Measurements from ENCODE around the gene TUBA3D. TPM values are rescaled to one million over a fixed set of nuclear protein-coding genes. Genes with fewer than 3 reads are reported as not detected.
"Not testable (repeated sequence)": the region's sequence is repeated elsewhere in the genome, so short reads cannot be mapped to it uniquely, and the experiment has no call there.

The TUBA3D gene
- total RNA-seq, 5 donors from 2014 or later (not counting 1 experiment from before 2014, with no cell fraction given): not detected

DNA sequence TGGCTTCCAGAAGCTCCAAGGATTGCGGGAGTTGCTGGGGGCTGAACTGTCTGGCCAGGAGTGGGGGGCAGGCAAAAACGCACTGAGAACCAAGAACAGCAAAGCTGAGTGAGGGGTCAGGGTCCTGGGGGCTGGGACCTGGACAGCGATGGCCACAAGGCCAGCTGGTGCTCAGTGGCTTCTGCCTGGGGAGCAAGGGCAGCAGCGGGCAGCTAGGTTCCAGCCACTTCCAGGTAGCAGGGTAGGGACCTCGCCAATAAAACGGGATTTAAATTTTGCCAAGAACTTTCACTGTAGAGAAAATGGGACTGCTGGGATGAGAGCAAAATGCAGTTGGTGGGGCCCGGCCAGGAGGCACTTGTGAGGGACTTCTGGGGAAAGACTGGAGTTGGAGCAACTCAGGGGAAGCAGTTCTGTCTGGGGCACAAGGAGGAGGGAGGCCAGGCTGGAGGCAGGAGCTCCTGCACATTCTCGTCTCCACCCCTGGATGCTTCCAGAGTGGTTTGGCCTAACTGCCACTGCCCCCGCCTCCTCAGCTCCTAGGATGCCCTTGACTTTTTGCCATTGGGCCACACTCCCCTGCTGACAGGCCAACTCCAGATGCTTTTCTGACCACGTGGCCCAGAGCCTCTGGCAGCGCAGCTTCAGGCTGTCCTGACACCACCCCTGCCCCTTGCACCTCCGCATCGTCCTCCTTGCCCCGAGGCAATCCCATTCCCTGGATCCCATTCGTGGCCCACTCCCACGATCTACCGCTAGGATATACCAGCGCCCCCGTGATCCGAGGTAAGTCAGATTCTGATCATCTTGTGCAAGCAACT, 46.3 kb downstream of the TUBA3D start:
- ChIA-PET CTCF (no interaction called here), POLR2A (no interaction called here)
- H3K27me3 ChIP-seq (replicated peaks in 1 of 2; ENCODE audit: control insufficient read depth in 2 of 2, extremely low read depth in 1 of 2, insufficient read depth in 2 of 2, low read length in 1 of 2): no peaks in the 10 kb centered on the region
- H3K27ac ChIP-seq (ENCODE audit: low read length): no peak overlapping the region
- no peak overlapping the region for H3K4me3 ChIP-seq (ENCODE audit: control insufficient read depth in 1 of 2, extremely low read depth in 1 of 2, low read length in 1 of 2)
- no peaks in the 10 kb centered on the region for H3K9me3 ChIP-seq
- WGBS (ENCODE audit: insufficient coverage): 90% methylated on average over 13 of the region's 20 CpGs
- H3K4me1 ChIP-seq (ENCODE audit: control insufficient read depth in 1 of 2, extremely low read depth in 1 of 2, insufficient read depth in 2 of 2, low read length in 2 of 2): peaks cover 0 to 1% of the 10 kb centered on the region in 2 experiments
- no peaks in the 10 kb centered on the region for H3K9me3 Mint-ChIP-seq
- peaks cover 10 to 12% of the 10 kb centered on the region in 2 donors for H3K36me3 ChIP-seq (ENCODE audit: control insufficient read depth in 2 of 2, extremely low read depth in 1 of 2, insufficient read depth in 1 of 2, low read length in 1 of 2)
- H3K36me3 Mint-ChIP-seq: peaks cover 3% of the 10 kb centered on the region
- DNase-seq (peak in 1 of 35 experiments; percentile 16), ATAC-seq (replicated peaks in 1 of 4) (no peak)
- H3K27ac Mint-ChIP-seq: no peak overlapping the region
- peaks cover 0 to 2% (median under 1%) of the 10 kb centered on the region in 3 donors for H3K4me1 Mint-ChIP-seq
- no peaks in the 10 kb centered on the region for H3K27me3 Mint-ChIP-seq
- no peak overlapping the region for H3K4me3 Mint-ChIP-seq

DNA sequence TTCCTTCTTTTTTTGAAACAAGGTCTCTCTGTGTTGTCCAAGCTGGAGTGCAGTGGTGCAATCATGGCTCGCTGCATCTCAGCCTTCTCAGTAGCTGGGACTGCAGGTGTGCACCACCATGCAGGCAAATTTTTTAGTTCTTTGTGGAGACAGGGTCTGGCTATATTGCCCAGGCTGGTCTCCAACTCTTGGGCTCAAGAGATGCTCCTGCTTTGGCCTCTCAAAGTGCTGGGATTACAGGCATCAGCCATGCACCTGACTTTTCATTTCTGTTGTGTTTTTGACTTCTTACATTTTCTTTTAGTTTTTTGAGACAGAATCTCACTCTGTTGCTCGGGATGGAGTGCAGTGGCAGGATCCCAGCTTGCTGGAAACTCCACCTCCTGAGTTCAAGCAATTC, 49.3 kb downstream of the TUBA3D start:
- CTCF ChIA-PET: interaction anchor here (0.6 kb wide), 2 partner anchors 20 to 1192 kb away, joined by 3 read pairs; no protein-coding TSS in a partner anchor
- H3K27ac ChIP-seq (ENCODE audit: low read length): not testable (repeated sequence)
- 88% methylated on average over 1 of the region's 2 CpGs for WGBS (ENCODE audit: insufficient coverage)

DNA sequence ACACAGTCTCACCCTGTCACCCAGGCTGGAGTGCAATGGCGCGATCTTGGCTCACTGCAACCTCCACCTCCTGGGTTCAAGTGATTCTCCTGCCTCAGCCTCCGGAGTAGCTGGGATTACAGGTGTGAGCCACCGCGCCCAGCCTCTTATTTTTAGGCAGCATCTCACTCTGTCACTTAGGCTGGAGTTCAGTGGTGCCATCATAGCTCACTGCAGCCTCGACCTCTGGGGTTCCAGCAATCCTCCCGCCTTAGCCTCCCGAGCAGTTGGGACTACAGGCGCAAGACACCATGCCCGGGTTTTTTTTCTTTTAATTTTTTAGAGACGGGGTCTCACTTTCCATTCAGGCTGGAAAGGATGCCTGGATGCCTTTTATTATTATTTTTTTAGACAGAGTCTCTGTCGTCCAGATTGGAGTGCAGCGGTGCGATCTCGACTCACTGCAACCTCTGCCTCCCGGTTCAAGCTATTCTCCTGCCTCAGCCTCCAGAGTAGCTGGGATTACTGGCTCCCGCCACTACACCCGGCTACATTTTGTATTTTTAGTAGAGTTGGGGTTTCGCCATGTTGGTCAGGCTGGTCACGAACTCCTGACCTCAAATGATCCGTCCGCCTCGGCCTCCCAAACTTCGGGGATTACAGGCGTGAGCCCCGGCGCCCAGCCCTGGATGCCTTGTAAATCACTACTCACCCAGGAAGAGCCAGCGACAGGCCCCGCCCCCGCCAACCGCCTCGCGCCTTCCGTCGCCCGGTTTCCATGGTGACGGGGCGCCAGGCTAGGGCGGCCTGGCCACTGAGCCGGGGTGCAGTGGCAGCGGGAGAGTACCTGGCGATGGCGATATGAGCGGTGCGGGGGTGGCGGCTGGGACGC, 51.4 kb downstream of the TUBA3D start, which contains the start of gene CCDC74A:
TSS of gene CCDC74A (plus strand) at position 758 of the 871 bp plus-strand sequence. CDS start at position 841, 83 bp downstream.
- H3K9me3 Mint-ChIP-seq; H3K27me3 Mint-ChIP-seq; H3K27me3 ChIP-seq (replicated peaks in 1 of 2; ENCODE audit: control insufficient read depth in 2 of 2, extremely low read depth in 1 of 2, insufficient read depth in 2 of 2, low read length in 1 of 2); H3K9me3 ChIP-seq; H3K27ac ChIP-seq (ENCODE audit: low read length); H3K36me3 Mint-ChIP-seq; POLR2A ChIA-PET; H3K36me3 ChIP-seq (ENCODE audit: control insufficient read depth in 2 of 2, extremely low read depth in 1 of 2, insufficient read depth in 1 of 2, low read length in 1 of 2): not testable (repeated sequence)
- 18% methylated on average over 12 of the region's 47 CpGs for WGBS (ENCODE audit: insufficient coverage)
- CTCF ChIA-PET: interaction anchor here in 1 of 2 donors (0.6 kb wide), 1 partner anchor 396 kb away, joined by 3 read pairs; no protein-coding TSS in a partner anchor
- Mint-ChIP-seq H3K27ac (peak within 1 kb of the TSS; percentile 71 to 81), H3K4me1 (peaks cover 6 to 16% (median 13%) of the 10 kb centered on the region in 3 donors), H3K4me3 (peak within 1 kb of the TSS; percentile 80 to 91 (median 83))
- Histone ChIP-seq H3K4me1 (ENCODE audit: control insufficient read depth in 1 of 2, extremely low read depth in 1 of 2, insufficient read depth in 2 of 2, low read length in 2 of 2) (peaks cover 0 to 23% of the 10 kb centered on the region in 2 experiments), H3K4me3 (ENCODE audit: control insufficient read depth in 1 of 2, extremely low read depth in 1 of 2, low read length in 1 of 2) (peak within 1 kb of the TSS; percentile 17 to 40)
- DNase-seq: peak; percentile 62 to 86 (median 76)
- peak; percentile 90 to 92 (median 90) for ATAC-seq (replicated peaks in 1 of 4)

More for the DNA sequence above, 49.3 kb downstream of the TUBA3D start:
- H3K9me3 Mint-ChIP-seq; POLR2A ChIA-PET; H3K9me3 ChIP-seq; H3K4me3 Mint-ChIP-seq; H3K36me3 ChIP-seq (ENCODE audit: control insufficient read depth in 2 of 2, extremely low read depth in 1 of 2, insufficient read depth in 1 of 2, low read length in 1 of 2); H3K36me3 Mint-ChIP-seq; ATAC-seq (replicated peaks in 1 of 4); DNase-seq; H3K27me3 ChIP-seq (replicated peaks in 1 of 2; ENCODE audit: control insufficient read depth in 2 of 2, extremely low read depth in 1 of 2, insufficient read depth in 2 of 2, low read length in 1 of 2); H3K4me3 ChIP-seq (ENCODE audit: control insufficient read depth in 1 of 2, extremely low read depth in 1 of 2, low read length in 1 of 2); H3K27me3 Mint-ChIP-seq; H3K27ac Mint-ChIP-seq: not testable (repeated sequence)
- peaks cover 6 to 16% (median 13%) of the 10 kb centered on the region in 3 donors for H3K4me1 Mint-ChIP-seq
- H3K4me1 ChIP-seq (ENCODE audit: control insufficient read depth in 1 of 2, extremely low read depth in 1 of 2, insufficient read depth in 2 of 2, low read length in 2 of 2): peaks cover 0 to 23% of the 10 kb centered on the region in 2 experiments

DNA sequence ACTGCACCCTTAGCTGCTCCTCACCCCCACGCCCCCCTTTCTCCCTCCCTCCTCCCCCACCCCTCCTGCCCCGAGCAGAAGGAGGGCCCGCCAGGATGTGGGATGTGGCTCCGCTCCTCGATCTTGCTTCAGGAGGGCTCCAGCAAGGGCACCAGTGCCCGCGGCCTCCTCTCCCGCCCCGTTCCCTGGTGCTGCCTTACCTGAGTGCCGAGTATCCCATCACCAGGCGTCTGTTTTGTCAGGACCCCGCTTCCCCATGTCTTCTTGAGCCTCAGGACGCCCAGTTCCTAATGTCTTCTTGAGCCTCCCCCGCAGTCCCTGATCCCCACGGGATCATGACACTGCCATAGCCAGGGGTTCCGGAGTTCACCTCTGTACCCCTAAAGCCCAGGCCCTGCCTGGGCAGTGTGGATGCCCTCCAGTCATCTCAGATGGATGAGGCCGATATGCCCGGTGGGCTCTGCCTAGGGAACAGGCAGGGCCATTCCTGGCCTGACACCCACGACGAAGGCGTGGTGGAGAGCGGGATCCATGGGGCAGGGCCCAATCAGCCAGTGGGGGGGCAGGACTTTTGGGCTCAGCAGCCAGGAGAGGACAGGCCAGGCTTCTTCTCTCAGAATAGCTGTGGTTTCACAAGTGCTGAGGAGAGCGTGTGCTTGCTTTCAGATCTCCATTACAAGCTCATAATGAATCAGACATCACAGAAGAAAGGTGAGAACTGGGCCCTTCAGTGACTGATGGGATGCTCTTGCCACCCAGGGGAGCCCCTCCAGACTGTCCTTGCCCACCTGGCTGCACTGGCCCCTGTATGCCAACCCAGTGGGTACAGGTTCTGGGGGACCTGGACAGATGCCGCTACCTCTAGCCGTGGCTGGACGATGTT, 53.3 kb downstream of the TUBA3D start:
- H3K36me3 ChIP-seq (ENCODE audit: control insufficient read depth in 2 of 2, extremely low read depth in 1 of 2, insufficient read depth in 1 of 2, low read length in 1 of 2); H3K27me3 Mint-ChIP-seq; POLR2A ChIA-PET; H3K4me3 ChIP-seq (ENCODE audit: control insufficient read depth in 1 of 2, extremely low read depth in 1 of 2, low read length in 1 of 2); H3K9me3 Mint-ChIP-seq; H3K36me3 Mint-ChIP-seq; H3K27ac ChIP-seq (ENCODE audit: low read length); H3K27me3 ChIP-seq (replicated peaks in 1 of 2; ENCODE audit: control insufficient read depth in 2 of 2, extremely low read depth in 1 of 2, insufficient read depth in 2 of 2, low read length in 1 of 2); H3K9me3 ChIP-seq: not testable (repeated sequence)
- DNase-seq (peak in 2 of 35 experiments; percentile 2 to 17), ATAC-seq (replicated peaks in 1 of 4) (peak in 1 of 4 experiments; percentile 6)
- H3K4me1 Mint-ChIP-seq: peaks cover 6 to 16% (median 13%) of the 10 kb centered on the region in 3 donors
- CTCF ChIA-PET: interaction anchor here in 1 of 2 donors (1.6 kb wide), 1 partner anchor 36 kb away, joined by 3 read pairs; no protein-coding TSS in a partner anchor
- H3K4me3 Mint-ChIP-seq: peak overlapping the region; percentile 58 to 91 (median 61)
- peak overlapping the region in 1 of 2 donors; percentile 31 for H3K27ac Mint-ChIP-seq
- peaks cover 0 to 23% of the 10 kb centered on the region in 2 experiments for H3K4me1 ChIP-seq (ENCODE audit: control insufficient read depth in 1 of 2, extremely low read depth in 1 of 2, insufficient read depth in 2 of 2, low read length in 2 of 2)
- 84% methylated on average over 15 of the region's 26 CpGs for WGBS (ENCODE audit: insufficient coverage)

DNA sequence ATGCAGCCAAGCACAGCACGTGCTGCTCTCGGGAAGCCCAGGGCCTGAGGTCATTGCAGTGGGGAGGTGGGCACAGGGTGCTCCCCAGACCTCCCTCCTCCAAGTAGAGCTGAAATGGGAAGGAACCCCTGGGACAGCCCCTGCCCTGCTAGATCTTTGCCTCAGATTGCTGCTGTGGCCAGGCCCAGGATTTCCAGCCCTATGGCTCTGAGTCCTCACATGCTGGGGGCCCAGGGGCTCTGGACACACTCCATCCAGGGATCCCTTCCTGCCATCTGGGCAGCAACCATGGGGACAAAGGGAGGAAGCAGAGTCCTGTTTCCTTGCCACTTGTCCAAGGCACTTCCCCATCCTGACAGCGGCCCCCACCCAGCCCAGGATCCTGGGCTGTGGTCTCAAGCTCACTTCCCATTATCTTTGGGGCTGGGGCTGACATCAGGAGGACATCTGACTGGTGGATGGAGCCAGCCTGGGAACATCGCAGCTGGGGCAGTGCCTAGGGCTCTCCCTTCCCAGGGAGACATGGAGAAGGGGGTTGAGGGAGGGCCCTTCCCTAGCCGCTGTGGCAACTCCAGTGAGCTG, 54.0 kb downstream of the TUBA3D start:
- DNase-seq; POLR2A ChIA-PET; ATAC-seq (replicated peaks in 1 of 4); H3K4me3 ChIP-seq (ENCODE audit: control insufficient read depth in 1 of 2, extremely low read depth in 1 of 2, low read length in 1 of 2); H3K27ac ChIP-seq (ENCODE audit: low read length); H3K36me3 ChIP-seq (ENCODE audit: control insufficient read depth in 2 of 2, extremely low read depth in 1 of 2, insufficient read depth in 1 of 2, low read length in 1 of 2); H3K9me3 ChIP-seq; H3K36me3 Mint-ChIP-seq; H3K9me3 Mint-ChIP-seq; H3K27me3 ChIP-seq (replicated peaks in 1 of 2; ENCODE audit: control insufficient read depth in 2 of 2, extremely low read depth in 1 of 2, insufficient read depth in 2 of 2, low read length in 1 of 2); H3K27ac Mint-ChIP-seq; H3K27me3 Mint-ChIP-seq: not testable (repeated sequence)
- CTCF ChIA-PET: interaction anchor here in 1 of 2 donors (1.6 kb wide), 1 partner anchor 37 kb away, joined by 3 read pairs; no protein-coding TSS in a partner anchor
- Mint-ChIP-seq H3K4me3 (peak overlapping the region in 1 of 3 donors; percentile 91), H3K4me1 (peaks cover 6 to 16% (median 13%) of the 10 kb centered on the region in 3 donors)
- H3K4me1 ChIP-seq (ENCODE audit: control insufficient read depth in 1 of 2, extremely low read depth in 1 of 2, insufficient read depth in 2 of 2, low read length in 2 of 2): peaks cover 0 to 23% of the 10 kb centered on the region in 2 experiments
- WGBS (ENCODE audit: insufficient coverage): no CpG with 5 or more reads among the region's 5 CpGs
